ENCODE results near the gene CCS. TPM values are rescaled to one million over a fixed set of nuclear protein-coding genes. Genes with fewer than 3 reads are reported as not detected.
"Not testable (repeated sequence)": the region's sequence is repeated elsewhere in the genome, so short reads cannot be mapped to it uniquely, and the experiment has no call there.

Gene CCS
- total RNA-seq, 1 donor, result 35.8 TPM

DNA sequence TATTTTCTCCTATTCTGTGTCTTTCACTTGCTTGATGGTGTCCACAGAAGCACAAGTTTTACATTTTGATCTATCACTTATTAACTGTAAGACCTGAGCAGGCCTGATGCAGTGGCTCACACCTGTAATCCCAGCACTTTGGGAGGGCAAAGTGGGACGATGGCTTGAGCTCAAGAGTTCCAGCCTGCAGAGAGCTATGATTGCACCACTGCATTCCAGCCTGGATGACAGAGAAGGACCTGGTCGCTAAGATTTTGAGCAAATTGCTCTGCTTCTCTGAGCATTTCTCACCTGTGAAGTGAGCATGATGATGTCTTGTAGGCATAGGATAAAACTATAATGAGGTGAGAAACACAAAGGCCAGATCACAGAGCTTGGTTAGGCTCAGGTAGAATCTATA is 6.8 kb upstream of the CCS start:
- Histone ChIP-seq H3K36me3 (ENCODE audit: insufficient read depth, low read length) (no peaks in the 10 kb centered on the region), H4K20me1 (ENCODE audit: insufficient read depth, low read length) (no peaks in the 10 kb centered on the region), H3K79me2 (ENCODE audit: insufficient read depth, low read length) (no peaks in the 10 kb centered on the region), H3K27ac (ENCODE audit: low read depth, low read length) (no peak overlapping the region), H3K27me3 (ENCODE audit: insufficient read depth, low read length) (no peaks in the 10 kb centered on the region), H3K4me3 (ENCODE audit: insufficient read depth, low read length) (no peak overlapping the region), H3K4me1 (ENCODE audit: insufficient read depth, low read length) (peaks cover under 1% of the 10 kb centered on the region), H3K9me3 (ENCODE audit: low read depth, low read length) (no peaks in the 10 kb centered on the region), H3K4me2 (ENCODE audit: insufficient read depth, low read length) (no peak overlapping the region), H2AFZ (ENCODE audit: low read length) (no peak overlapping the region)
- no peak for DNase-seq (ENCODE audit: insufficient read length, low spot score, missing footprints)
- TF ChIP-seq, protein P1, sequence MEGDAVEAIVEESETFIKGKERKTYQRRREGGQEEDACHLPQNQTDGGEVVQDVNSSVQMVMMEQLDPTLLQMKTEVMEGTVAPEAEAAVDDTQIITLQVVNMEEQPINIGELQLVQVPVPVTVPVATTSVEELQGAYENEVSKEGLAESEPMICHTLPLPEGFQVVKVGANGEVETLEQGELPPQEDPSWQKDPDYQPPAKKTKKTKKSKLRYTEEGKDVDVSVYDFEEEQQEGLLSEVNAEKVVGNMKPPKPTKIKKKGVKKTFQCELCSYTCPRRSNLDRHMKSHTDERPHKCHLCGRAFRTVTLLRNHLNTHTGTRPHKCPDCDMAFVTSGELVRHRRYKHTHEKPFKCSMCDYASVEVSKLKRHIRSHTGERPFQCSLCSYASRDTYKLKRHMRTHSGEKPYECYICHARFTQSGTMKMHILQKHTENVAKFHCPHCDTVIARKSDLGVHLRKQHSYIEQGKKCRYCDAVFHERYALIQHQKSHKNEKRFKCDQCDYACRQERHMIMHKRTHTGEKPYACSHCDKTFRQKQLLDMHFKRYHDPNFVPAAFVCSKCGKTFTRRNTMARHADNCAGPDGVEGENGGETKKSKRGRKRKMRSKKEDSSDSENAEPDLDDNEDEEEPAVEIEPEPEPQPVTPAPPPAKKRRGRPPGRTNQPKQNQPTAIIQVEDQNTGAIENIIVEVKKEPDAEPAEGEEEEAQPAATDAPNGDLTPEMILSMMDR (IDR thresholded peaks at IDR 0.05; ENCODE audit: extremely low read depth, low read depth, low read length), result no peak

DNA sequence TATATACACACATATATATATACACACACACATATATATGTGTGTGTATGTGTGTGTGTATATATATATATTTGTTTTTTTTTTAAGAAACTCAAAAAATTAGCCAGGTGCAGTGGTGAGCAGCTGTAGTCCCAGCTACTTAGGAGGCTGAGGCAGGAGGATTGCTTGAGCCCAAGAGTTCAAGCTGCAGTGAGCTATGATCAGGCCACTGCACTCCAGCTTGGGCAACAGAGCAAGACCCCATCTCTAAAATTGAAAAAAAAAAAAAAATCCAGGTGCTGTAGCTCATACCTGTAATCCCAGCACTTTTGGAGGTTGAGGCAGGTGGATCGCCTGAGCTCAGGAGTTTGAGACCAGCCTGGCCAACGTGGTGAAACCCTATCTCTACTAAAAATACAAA is 3.7 kb upstream of the CCS start:
- not testable (repeated sequence) for H3K36me3 ChIP-seq (ENCODE audit: insufficient read depth, low read length); H3K27ac ChIP-seq (ENCODE audit: low read depth, low read length); H4K20me1 ChIP-seq (ENCODE audit: insufficient read depth, low read length); DNase-seq (ENCODE audit: insufficient read length, low spot score, missing footprints); H2AFZ ChIP-seq (ENCODE audit: low read length); H3K27me3 ChIP-seq (ENCODE audit: insufficient read depth, low read length); H3K4me1 ChIP-seq (ENCODE audit: insufficient read depth, low read length); H3K4me3 ChIP-seq (ENCODE audit: insufficient read depth, low read length); H3K4me2 ChIP-seq (ENCODE audit: insufficient read depth, low read length); H3K9me3 ChIP-seq (ENCODE audit: low read depth, low read length)
- H3K79me2 ChIP-seq (ENCODE audit: insufficient read depth, low read length), result peaks cover 14% of the 10 kb centered on the region

DNA sequence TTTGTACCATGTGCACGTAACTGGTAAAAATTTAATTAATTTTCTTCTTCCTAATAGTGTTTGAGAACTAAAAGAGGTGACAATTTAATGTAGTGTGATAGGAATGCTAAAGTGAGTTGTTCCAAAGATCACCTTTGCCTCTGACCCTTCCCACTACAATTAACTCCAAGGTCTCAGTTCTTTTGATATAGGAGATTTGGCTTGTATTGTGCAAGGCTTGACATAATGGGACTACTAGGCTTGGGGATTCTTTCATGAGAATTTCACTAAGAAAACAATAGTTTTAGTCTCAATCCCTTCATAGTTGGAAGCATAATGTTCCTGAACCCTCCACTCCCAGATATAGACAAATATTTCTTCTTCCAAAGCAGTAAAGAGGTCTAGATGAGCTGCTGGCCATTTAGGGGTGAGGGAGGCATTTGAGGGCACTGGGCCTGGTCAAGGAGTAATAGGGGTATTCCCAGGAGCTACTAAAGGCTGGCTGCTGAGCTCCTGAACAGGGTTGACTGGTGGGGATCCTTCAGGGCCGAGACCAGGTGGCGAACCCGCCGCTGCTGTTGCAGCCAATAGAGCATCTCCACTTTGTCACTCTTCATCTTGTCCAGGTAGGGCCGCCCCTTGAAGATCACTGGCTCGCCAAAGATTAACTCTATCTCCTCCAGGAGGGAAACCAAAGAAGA is 2.8 kb upstream of the CCS start:
- no peak overlapping the region for H3K4me3 ChIP-seq (ENCODE audit: insufficient read depth, low read length)
- H3K9me3 ChIP-seq (ENCODE audit: low read depth, low read length), result no peaks in the 10 kb centered on the region
- peak; percentile 66 for DNase-seq (ENCODE audit: insufficient read length, low spot score, missing footprints)
- no peaks in the 10 kb centered on the region for H3K36me3 ChIP-seq (ENCODE audit: insufficient read depth, low read length)
- no peaks in the 10 kb centered on the region for H4K20me1 ChIP-seq (ENCODE audit: insufficient read depth, low read length)
- H3K79me2 ChIP-seq (ENCODE audit: insufficient read depth, low read length), result peaks cover 20% of the 10 kb centered on the region
- H3K27ac ChIP-seq (ENCODE audit: low read depth, low read length), result no peak overlapping the region
- no peaks in the 10 kb centered on the region for H3K27me3 ChIP-seq (ENCODE audit: insufficient read depth, low read length)
- peaks cover 17% of the 10 kb centered on the region for H3K4me1 ChIP-seq (ENCODE audit: insufficient read depth, low read length)
- no peak overlapping the region for H2AFZ ChIP-seq (ENCODE audit: low read length)
- TF ChIP-seq, protein P1 (IDR thresholded peaks at IDR 0.05; ENCODE audit: extremely low read depth, low read depth, low read length), result no peak
- no peak overlapping the region for H3K4me2 ChIP-seq (ENCODE audit: insufficient read depth, low read length)

DNA sequence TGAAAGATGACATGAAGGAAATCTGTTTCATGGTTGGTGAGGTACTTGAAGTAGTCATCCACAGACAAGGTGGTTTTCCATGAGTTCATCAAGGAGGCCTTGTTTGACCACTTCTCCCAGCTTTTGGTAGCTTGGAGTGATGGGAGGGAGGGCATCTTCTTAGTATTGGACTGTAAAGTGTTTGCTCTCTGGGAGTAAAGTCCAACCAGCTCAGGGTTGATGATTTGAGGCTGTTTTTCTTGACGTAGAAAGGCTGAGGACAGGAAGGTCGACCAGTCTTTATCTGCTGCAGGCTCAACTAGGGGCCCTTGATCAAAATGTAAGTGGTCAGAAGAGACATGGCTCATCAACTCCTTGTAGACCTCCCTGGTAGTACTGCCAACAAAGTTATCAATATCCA is 1.8 kb upstream of the CCS start:
- no peak overlapping the region for H3K4me3 ChIP-seq (ENCODE audit: insufficient read depth, low read length)
- no peaks in the 10 kb centered on the region for H3K9me3 ChIP-seq (ENCODE audit: low read depth, low read length)
- H3K27ac ChIP-seq (ENCODE audit: low read depth, low read length), result no peak overlapping the region
- no peaks in the 10 kb centered on the region for H3K27me3 ChIP-seq (ENCODE audit: insufficient read depth, low read length)
- no peak overlapping the region for H3K4me2 ChIP-seq (ENCODE audit: insufficient read depth, low read length)
- peaks cover 26% of the 10 kb centered on the region for H3K79me2 ChIP-seq (ENCODE audit: insufficient read depth, low read length)
- H3K36me3 ChIP-seq (ENCODE audit: insufficient read depth, low read length), result no peaks in the 10 kb centered on the region
- H4K20me1 ChIP-seq (ENCODE audit: insufficient read depth, low read length), result no peaks in the 10 kb centered on the region
- peak; percentile 41 for DNase-seq (ENCODE audit: insufficient read length, low spot score, missing footprints)
- TF ChIP-seq, protein P1 (IDR thresholded peaks at IDR 0.05; ENCODE audit: extremely low read depth, low read depth, low read length), result no peak
- peaks cover 24% of the 10 kb centered on the region for H3K4me1 ChIP-seq (ENCODE audit: insufficient read depth, low read length)
- no peak overlapping the region for H2AFZ ChIP-seq (ENCODE audit: low read length)

Measured in osteoblast (primary cell).